HCT116 (cell line): ENCODE measurements around the gene BPIFB3. TPM values are rescaled to one million over a fixed set of nuclear protein-coding genes. Genes with fewer than 3 reads are reported as not detected.

ENCODE experiments used
- ATAC-seq: fragments of 200-7000 bp; cut with Tn5 transposase; 2 replicates; pipeline ENCODE4 v1.9.1; 2020; ENCODE audit warnings: mild to moderate bottlenecking, moderate library complexity
- BruUV-seq: library from RNA; stranded (reverse); fragments of 400-500 nt; replicated peaks from 2 replicates; lab custom pipeline; 2021; lab: Mats Ljungman, UMichigan
- CTCF ChIA-PET: fragments of 300-600 bp; sonication (Branson Sonifier 250); formaldehyde crosslinking; loops from one replicate; lab custom pipeline; 2021; ENCODE audit warnings: antibody characterized with exemption; lab: Charles Lee
- POLR2A ChIA-PET: fragments of 300-600, 350-600 bp; sonication (Branson Sonifier 250); formaldehyde crosslinking; loops from one replicate; lab custom pipeline; 2021; ENCODE audit warnings: antibody characterized with exemption; lab: Charles Lee
- RAD21 ChIA-PET, 2 experiments: fragments of 300-600 bp; sonication (Branson Sonifier 250); formaldehyde crosslinking; loops; one replicate each; lab custom pipeline; 2023; ENCODE audit warnings: low total read pairs in 2 of 2; ENCODE audit not compliant: uncharacterized antibody in 2 of 2, unreplicated experiment in 2 of 2, low non-redundant PET in 1 of 2; lab: Charles Lee
- DNase-seq: peaks from one replicate; pipeline ENCODE4 v3.0.0-alpha.2; 2010; ENCODE audit warnings: low read depth, low spot score
- H2AFZ ChIP-seq: fragments of 200-600 bp; shearing (Covaris generic), sonication (generic); 2 replicates; pipeline ENCODE4 v1.6.1; 2017; ENCODE audit warnings: low read depth, mixed run types, mixed read lengths, antibody characterized with exemption, low read length; ENCODE audit not compliant: poor library complexity, severe bottlenecking
- H3K27ac ChIP-seq: 2 replicates; pipeline ENCODE4 v1.5.1; 2012; ENCODE audit warnings: low read depth, low read length
- H3K27me3 ChIP-seq: fragments of 200-600 bp; sonication (generic); 2 replicates; pipeline ENCODE4 v1.6.1; 2016; ENCODE audit warnings: mixed run types, low read length, mixed read lengths; ENCODE audit not compliant: insufficient read depth
- H3K36me3 ChIP-seq, 2 experiments: fragments of 200-500 bp in 1 of 2; fragments of 200-600 bp in 1 of 2; sonication (Bioruptor generic) in 1 of 2; sonication (generic) in 1 of 2; 2 replicates each; pipeline versions ENCODE4 v1.5.1 to v1.6.1; 2014 to 2016; ENCODE audit warnings: low read length in 2 of 2, inconsistent platforms in 1 of 2, mixed read lengths in 1 of 2, mixed run types in 1 of 2; ENCODE audit not compliant: insufficient read depth in 2 of 2, control insufficient read depth in 1 of 2
- H3K4me1 ChIP-seq, 2 experiments: fragments of 200-600 bp in 1 of 2; sonication (generic) in 1 of 2; 2 replicates each; pipeline versions ENCODE4 v1.5.1 to v1.6.1; 2012 to 2017; ENCODE audit warnings: low read length in 2 of 2, inconsistent platforms in 1 of 2, mild to moderate bottlenecking in 1 of 2, mixed read lengths in 1 of 2, mixed run types in 1 of 2, moderate library complexity in 1 of 2; ENCODE audit not compliant: insufficient read depth in 2 of 2, control insufficient read depth in 1 of 2
- H3K4me2 ChIP-seq: fragments of 200-600 bp; sonication (generic); 2 replicates; pipeline ENCODE4 v1.6.1; 2017; ENCODE audit warnings: mixed run types, low read length, mixed read lengths
- H3K4me3 ChIP-seq, 2 experiments: fragments of 200-600 bp in 1 of 2; sonication (generic) in 1 of 2; replicated peaks in 1 of 2; 2 replicates each; pipeline ENCODE4 v1.5.1; 2011 to 2016; ENCODE audit warnings: low read length in 2 of 2, control low read depth in 1 of 2, low read depth in 1 of 2, mild to moderate bottlenecking in 1 of 2, mixed read lengths in 1 of 2, mixed run types in 1 of 2
- H3K79me2 ChIP-seq: fragments of 200-600 bp; sonication (generic); 2 replicates; pipeline ENCODE4 v1.6.1; 2017; ENCODE audit warnings: mild to moderate bottlenecking, mixed run types, low read length, moderate library complexity, mixed read lengths; ENCODE audit not compliant: insufficient read depth
- H3K9ac ChIP-seq: fragments of 200-600 bp; sonication (generic); 2 replicates; pipeline ENCODE4 v1.6.1; 2016; ENCODE audit warnings: low read length, mixed read lengths
- H3K9me2 ChIP-seq: fragments of 200-600 bp; sonication (generic), shearing (Covaris generic); 2 replicates; pipeline ENCODE4 v1.6.1; 2017; ENCODE audit warnings: mixed run types, mild to moderate bottlenecking, moderate library complexity; ENCODE audit not compliant: insufficient read depth
- H3K9me3 ChIP-seq, 2 experiments: fragments of 200-500 bp in 1 of 2; fragments of 200-600 bp in 1 of 2; sonication (Bioruptor generic) in 1 of 2; sonication (generic) in 1 of 2; 2 replicates each; pipeline ENCODE4 v1.6.1; 2014 to 2017; ENCODE audit warnings: low read length in 2 of 2, mixed read lengths in 2 of 2, inconsistent platforms in 1 of 2, low read depth in 1 of 2, mild to moderate bottlenecking in 1 of 2, mixed run types in 1 of 2, moderate library complexity in 1 of 2; ENCODE audit not compliant: control insufficient read depth in 1 of 2, insufficient read depth in 1 of 2
- H4K20me1 ChIP-seq: fragments of 200-600 bp; sonication (generic), shearing (Covaris generic); 2 replicates; pipeline ENCODE4 v1.6.1; 2017; ENCODE audit warnings: mixed run types, mild to moderate bottlenecking, moderate library complexity; ENCODE audit not compliant: insufficient read depth
- CEBPB ChIP-seq: IDR thresholded peaks from 2 replicates; pipeline ENCODE4 v1.6.1; 2012; ENCODE audit warnings: low read depth
- ELF1 ChIP-seq: IDR thresholded peaks from 2 replicates; pipeline ENCODE4 v1.6.1; 2012; ENCODE audit warnings: low read depth, borderline replicate concordance
- EZH2 ChIP-seq: fragments of 200-600 bp; sonication (generic); IDR thresholded peaks from 2 replicates; pipeline ENCODE4 v1.6.1; 2017; ENCODE audit warnings: antibody characterized with exemption, mixed run types
- SIN3A ChIP-seq: IDR thresholded peaks from 2 replicates; pipeline ENCODE4 v1.6.1; 2012; ENCODE audit warnings: low read depth
- SRF ChIP-seq: IDR thresholded peaks from 2 replicates; pipeline ENCODE4 v1.6.1; 2012; ENCODE audit warnings: low read depth
- TCF7L2 ChIP-seq: IDR thresholded peaks from 2 replicates; pipeline ENCODE4 v1.7.0; 2011; ENCODE audit warnings: borderline replicate concordance, inconsistent platforms; ENCODE audit not compliant: insufficient read depth, insufficient read length; ENCODE audit errors: extremely low read depth
- intact Hi-C: fragments of 100-400 bp; cut with micrococcal nuclease; formaldehyde crosslinking; loops from 2 replicates; pipeline ENCODE4 v1.10.0; 2022
- total RNA-seq: library from RNA; stranded (reverse); gene quantifications from one replicate; pipeline ENCODE4 v1.2.1, GENCODE V29; 2021; ENCODE audit not compliant: unreplicated experiment

The BPIFB3 gene
- total RNA-seq, 1 experiment from 2014 or later: not detected

DNA sequence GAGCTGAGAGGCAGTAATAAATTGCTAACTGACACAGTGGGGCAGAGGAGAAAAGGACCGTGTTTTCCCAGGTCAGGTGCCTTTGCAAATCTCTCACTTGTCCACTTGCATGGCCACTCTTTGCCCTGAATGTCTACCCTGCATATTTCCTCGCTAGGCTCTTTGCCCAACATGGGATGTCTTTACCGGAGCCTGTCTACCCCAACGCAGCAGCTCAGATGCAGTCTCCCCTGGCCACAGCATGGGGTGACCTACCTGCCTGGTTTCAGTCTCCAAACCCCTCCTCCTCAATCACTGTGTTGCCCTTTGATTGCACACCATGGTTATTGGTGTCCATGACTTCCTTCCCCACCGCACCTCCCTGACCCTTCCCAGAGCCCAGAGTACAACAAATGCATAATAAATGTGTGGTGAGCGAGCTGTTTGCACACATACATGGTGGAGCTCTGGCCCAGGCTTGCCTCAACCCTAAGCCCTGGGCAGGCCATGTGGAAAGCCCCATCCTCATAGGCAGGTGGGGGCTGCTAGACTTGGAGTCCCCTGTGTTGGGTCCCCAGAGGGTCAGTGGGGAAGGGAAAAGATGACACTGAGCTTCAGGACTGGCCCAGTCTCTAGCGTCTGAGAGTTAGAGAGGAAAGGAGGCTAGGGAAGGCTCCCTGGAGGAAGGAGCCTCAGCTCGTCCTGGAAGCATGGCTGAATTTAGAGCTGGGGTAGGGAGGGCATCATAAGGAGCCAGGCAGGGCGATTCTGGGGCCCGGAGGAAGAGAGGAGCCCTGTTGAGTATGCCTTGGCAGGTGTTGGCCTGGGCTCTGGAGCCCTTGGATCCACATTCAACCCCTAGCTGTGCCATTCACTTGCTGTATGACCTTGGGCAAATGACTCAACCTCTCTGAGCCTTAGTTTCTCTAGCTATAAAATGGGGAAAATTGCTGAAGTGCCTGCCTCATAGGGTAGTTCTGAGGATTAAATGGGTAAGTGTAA is 26.6 kb upstream of the BPIFB3 start:
- CTCF ChIA-PET: no interaction called here
- ATAC-seq: no peak
- no peak for TF ChIP-seq CEBPB
- no peak for TF ChIP-seq SIN3A
- no peak for TF ChIP-seq SRF
- TF ChIP-seq TCF7L2: no peak
- TF ChIP-seq ELF1: no peak
- TF ChIP-seq EZH2: no peak
- TF ChIP-seq, all 23 proteins: peak for 0
- Histone ChIP-seq H3K4me3 (no peak overlapping the region), H3K36me3 (no peaks in the 10 kb centered on the region), H3K27ac (no peak overlapping the region), H4K20me1 (no peaks in the 10 kb centered on the region), H3K4me1 (no peaks in the 10 kb centered on the region), H3K9ac (no peak overlapping the region), H3K27me3 (peaks cover 29% of the 10 kb centered on the region; the same call in 1 of the 2 replicates), H3K4me2 (no peak overlapping the region), H3K9me3 (no peaks in the 10 kb centered on the region; a peak in 1 of 4 replicates), H2AFZ (no peak overlapping the region), H3K79me2 (no peaks in the 10 kb centered on the region), H3K9me2 (no peaks in the 10 kb centered on the region)
- no TSS peak for BruUV-seq
- intact Hi-C loops: no loop called here
- ChIA-PET POLR2A (no interaction called here), RAD21 (no interaction called here)
- no peak for DNase-seq
